OCI-LY7 (cell line): ENCODE data around the gene HSDL2.

Source experiments
- CTCF ChIP-seq: fragments of 200-600 bp; sonication (generic); conservative IDR thresholded peaks from 2 replicates; pipeline ENCODE4 v1.5.1; 2014; ENCODE audit warnings: mild to moderate bottlenecking, antibody characterized with exemption, low read length, moderate library complexity, mixed read lengths
- EZH2phosphoT487 ChIP-seq: fragments of 200-600 bp; sonication (generic); IDR thresholded peaks from 2 replicates; pipeline ENCODE4 v1.6.1; 2018; ENCODE audit warnings: low read depth, borderline replicate concordance, mild to moderate bottlenecking, mixed run types, antibody characterized with exemption, low read length, moderate library complexity, mixed read lengths

GRCh38 chr9:112494153-112494552 is 114.2 kb downstream of the HSDL2 start:
- TF ChIP-seq CTCF: no peak
- no peak for TF ChIP-seq EZH2phosphoT487
